Measurements from ENCODE around the gene TSPEAR. TPM values are rescaled to one million over a fixed set of nuclear protein-coding genes. Genes with fewer than 3 reads are reported as not detected.

TSPEAR gene
- total and polyA plus RNA-seq, 11 donors: 0.01 to 2.6 (median 0.71) TPM; not detected in 2

DNA sequence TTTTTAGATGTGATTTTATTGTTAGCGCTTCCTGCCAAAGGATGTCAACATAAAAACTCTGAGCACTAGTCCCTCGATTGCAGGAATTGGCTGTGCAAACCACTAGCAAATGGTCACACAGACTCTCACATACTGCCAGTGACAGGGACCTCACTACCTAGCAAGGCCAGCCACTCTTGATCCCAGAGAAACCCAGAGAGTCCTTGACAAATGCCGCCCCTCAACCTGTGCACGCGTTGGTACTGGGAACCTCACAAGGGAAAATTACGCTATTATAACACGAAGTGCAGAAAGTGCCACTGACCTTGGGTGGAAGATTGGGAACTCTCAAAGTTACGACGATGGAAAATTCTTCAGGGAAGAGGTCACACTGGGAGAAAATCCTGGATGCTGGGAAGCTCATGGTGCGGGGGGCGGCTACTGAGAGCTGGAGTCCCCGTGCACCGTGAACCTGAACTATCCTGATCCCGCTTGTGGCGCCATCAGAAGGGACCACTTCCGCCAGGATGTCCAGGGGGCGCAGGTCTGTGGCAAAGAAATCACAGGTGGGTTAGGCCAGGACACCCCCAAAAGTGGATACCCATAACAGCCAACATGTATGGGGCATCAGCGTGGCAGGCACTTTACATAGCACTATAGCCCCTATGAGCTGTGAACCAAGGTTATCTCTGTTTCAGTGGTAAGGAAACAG, 143.7 kb downstream of the TSPEAR start:
- 90 to 92% (median 91%) methylated on average over 17 to 18 of the region's 18 CpGs for WGBS, 4 donors
- DNase-seq (no peak), ATAC-seq (peak in 1 of 4 donors; percentile 21)
- H3K9me3 ChIP-seq: peaks cover 0 to 21% (median 6%) of the 10 kb centered on the region in 12 donors
- peaks cover 0 to 23% (median 0%) of the 10 kb centered on the region in 12 donors for H3K4me1 ChIP-seq
- intact Hi-C loops (cut with DNase I): no loop called here
- no peaks in the 10 kb centered on the region for H3K36me3 ChIP-seq
- H3K4me3 ChIP-seq: no peak overlapping the region
- H3K27ac ChIP-seq: no peak overlapping the region
- TF ChIP-seq, protein P1, sequence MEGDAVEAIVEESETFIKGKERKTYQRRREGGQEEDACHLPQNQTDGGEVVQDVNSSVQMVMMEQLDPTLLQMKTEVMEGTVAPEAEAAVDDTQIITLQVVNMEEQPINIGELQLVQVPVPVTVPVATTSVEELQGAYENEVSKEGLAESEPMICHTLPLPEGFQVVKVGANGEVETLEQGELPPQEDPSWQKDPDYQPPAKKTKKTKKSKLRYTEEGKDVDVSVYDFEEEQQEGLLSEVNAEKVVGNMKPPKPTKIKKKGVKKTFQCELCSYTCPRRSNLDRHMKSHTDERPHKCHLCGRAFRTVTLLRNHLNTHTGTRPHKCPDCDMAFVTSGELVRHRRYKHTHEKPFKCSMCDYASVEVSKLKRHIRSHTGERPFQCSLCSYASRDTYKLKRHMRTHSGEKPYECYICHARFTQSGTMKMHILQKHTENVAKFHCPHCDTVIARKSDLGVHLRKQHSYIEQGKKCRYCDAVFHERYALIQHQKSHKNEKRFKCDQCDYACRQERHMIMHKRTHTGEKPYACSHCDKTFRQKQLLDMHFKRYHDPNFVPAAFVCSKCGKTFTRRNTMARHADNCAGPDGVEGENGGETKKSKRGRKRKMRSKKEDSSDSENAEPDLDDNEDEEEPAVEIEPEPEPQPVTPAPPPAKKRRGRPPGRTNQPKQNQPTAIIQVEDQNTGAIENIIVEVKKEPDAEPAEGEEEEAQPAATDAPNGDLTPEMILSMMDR (IDR thresholded peaks at IDR 0.05): no peak
- no peak for TF ChIP-seq POLR2A (IDR thresholded peaks at IDR 0.05)
- peaks cover 0 to 10% (median 0%) of the 10 kb centered on the region in 9 donors for H3K27me3 ChIP-seq

DNA sequence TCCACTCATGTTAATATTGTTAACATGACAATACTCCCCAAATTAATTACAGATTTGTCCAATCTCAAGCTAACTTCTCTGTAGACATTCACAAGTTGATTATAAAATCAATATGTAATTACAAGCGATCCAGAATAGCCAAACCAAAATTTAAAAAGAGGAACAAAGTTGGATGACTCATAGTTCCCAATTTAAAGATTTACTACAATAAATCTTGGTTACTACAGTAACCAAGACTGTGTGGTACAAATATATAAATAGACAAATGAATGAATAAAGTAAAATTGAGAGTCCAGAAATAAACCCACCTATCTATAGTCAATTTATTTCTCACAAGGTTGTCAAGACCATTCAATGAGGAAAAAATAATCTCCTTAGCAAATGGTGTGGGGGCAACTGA, 145.0 kb downstream of the TSPEAR start:
- DNase-seq (no peak), ATAC-seq (no peak)
- Histone ChIP-seq H3K36me3 (no peaks in the 10 kb centered on the region), H3K4me1 (peaks cover 0 to 23% (median 0%) of the 10 kb centered on the region in 12 donors), H3K27ac (no peak overlapping the region), H3K4me3 (no peak overlapping the region), H3K27me3 (peaks cover 0 to 6% (median 0%) of the 10 kb centered on the region in 9 donors), H3K9me3 (peaks cover 0 to 24% (median 5%) of the 10 kb centered on the region in 12 donors)
- TF ChIP-seq, protein P1 (IDR thresholded peaks at IDR 0.05): no peak
- no peak for TF ChIP-seq POLR2A (IDR thresholded peaks at IDR 0.05)
- intact Hi-C loops (cut with DNase I): no loop called here
- WGBS, 4 donors: 73 to 88% (median 76%) methylated on average over 1 of the region's 1 CpG

GRCh38 chr21:44564886-44565598, 146.3 kb downstream of the TSPEAR start:
- ATAC-seq (no peak), DNase-seq (no peak)
- Histone ChIP-seq H3K4me3 (no peak overlapping the region), H3K4me1 (peaks cover 0 to 23% (median 0%) of the 10 kb centered on the region in 12 donors), H3K9me3 (peaks cover 0 to 22% (median 5%) of the 10 kb centered on the region in 12 donors), H3K27ac (peak overlapping the region in 1 of 12 donors; percentile 43), H3K27me3 (peaks cover 0 to 6% (median 0%) of the 10 kb centered on the region in 9 donors), H3K36me3 (no peaks in the 10 kb centered on the region)
- 0 to 89% (median 41%) methylated on average over 1 of the region's 1 CpG for WGBS, 4 donors
- no peak for TF ChIP-seq POLR2A (IDR thresholded peaks at IDR 0.05)
- TF ChIP-seq, protein P1 (IDR thresholded peaks at IDR 0.05): no peak
- intact Hi-C loops (cut with DNase I): no loop called here

GRCh38 chr21:44564099-44564498, 147.3 kb downstream of the TSPEAR start:
- no peak for ATAC-seq
- TF ChIP-seq POLR2A (IDR thresholded peaks at IDR 0.05): no peak
- TF ChIP-seq, protein P1 (IDR thresholded peaks at IDR 0.05): no peak
- Histone ChIP-seq H3K4me3 (no peak overlapping the region), H3K27me3 (peaks cover 0 to 13% (median 0%) of the 10 kb centered on the region in 9 donors), H3K4me1 (peaks cover 0 to 23% (median 0%) of the 10 kb centered on the region in 12 donors), H3K27ac (no peak overlapping the region), H3K36me3 (no peaks in the 10 kb centered on the region), H3K9me3 (peaks cover 0 to 27% (median 5%) of the 10 kb centered on the region in 12 donors)
- WGBS, 4 donors: 94 to 97% (median 96%) methylated on average over 1 of the region's 1 CpG
- no peak for DNase-seq
- intact Hi-C loops (cut with DNase I): no loop called here
